ENCODE data around the gene HGS.

DNA sequence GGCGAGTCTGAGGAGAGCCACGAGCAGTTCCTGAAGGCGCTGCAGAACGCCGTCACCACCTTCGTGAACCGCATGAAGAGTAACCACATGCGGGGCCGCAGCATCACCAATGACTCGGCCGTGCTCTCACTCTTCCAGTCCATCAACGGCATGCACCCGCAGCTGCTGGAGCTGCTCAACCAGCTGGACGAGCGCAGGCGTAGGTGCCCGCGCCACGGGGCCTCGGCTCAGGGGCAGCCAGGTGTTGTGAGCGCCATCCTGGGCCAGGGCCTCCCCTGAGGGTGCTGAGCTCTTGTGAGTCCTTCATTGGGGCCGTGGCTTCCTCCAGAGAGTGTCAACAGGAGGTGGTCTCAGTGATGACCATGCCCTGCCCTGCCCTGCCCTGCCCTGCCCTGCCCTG is 12.0 kb downstream of the HGS start:
- TF ChIP-seq EZH2 (IDR thresholded peaks at IDR 0.05; ENCODE audit: insufficient read depth, poor library complexity, severe bottlenecking) (no peak), EZH2phosphoT487 (IDR thresholded peaks at IDR 0.05; ENCODE audit: insufficient read depth, low read depth) (no peak)
